GM21786 (cell line): Measurements from ENCODE around the gene USP7.
A peak's percentile ranks its signal among the peaks of the same experiment; 100 is the strongest.

Experiments
- ATAC-seq: cut with Tn5 transposase; IDR thresholded peaks from one replicate; pipeline ENCODE4 v1.9.1; 2021; ENCODE audit not compliant: unreplicated experiment

USP7 gene

GRCh38 chr16:8904018-8904430 is 59.7 kb downstream of the USP7 start:
- no peak for ATAC-seq

- ATAC-seq: no peak
These were observed 60.7 kb downstream of the USP7 start for GRCh38 chr16:8903004-8903403.

GRCh38 chr16:8901320-8901861 is 62.3 kb downstream of the USP7 start:
- ATAC-seq: no peak

- no peak for ATAC-seq
These were observed 63.4 kb downstream of the USP7 start for GRCh38 chr16:8900343-8900742.

DNA sequence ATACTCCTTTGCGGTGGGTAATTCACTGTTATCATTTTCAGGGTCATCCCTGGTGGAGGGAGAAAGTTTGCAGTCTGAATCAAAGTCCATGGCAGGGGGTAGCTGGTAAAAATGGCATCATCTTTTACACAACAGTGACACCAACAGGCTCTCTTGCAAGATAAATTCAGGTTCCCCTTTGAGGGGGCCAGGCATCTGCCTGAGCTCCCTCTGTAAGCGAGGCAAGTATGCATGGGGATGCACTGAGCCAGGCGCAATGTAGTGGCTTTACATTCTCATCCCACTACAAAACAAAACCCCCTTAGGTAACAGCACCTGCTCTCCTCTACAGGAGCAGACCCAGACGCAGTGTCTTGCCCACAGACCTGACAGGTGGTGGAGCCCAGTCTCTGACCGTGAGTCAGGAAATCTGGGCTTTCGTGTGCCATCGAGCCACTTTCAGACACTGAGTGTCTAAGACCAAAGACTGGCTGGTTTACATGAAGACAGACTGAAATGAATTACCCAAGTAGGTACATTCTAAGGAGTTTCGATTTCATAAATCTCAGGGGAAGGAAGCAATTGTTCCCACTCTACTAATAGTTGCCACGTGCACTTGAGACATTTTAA is 63.9 kb downstream of the USP7 start:
- ATAC-seq: no peak

- no peak for ATAC-seq
These were observed 64.9 kb downstream of the USP7 start for GRCh38 chr16:8898660-8899318.

GRCh38 chr16:8894736-8895334 is 68.9 kb downstream of the USP7 start:
- ATAC-seq: no peak

DNA sequence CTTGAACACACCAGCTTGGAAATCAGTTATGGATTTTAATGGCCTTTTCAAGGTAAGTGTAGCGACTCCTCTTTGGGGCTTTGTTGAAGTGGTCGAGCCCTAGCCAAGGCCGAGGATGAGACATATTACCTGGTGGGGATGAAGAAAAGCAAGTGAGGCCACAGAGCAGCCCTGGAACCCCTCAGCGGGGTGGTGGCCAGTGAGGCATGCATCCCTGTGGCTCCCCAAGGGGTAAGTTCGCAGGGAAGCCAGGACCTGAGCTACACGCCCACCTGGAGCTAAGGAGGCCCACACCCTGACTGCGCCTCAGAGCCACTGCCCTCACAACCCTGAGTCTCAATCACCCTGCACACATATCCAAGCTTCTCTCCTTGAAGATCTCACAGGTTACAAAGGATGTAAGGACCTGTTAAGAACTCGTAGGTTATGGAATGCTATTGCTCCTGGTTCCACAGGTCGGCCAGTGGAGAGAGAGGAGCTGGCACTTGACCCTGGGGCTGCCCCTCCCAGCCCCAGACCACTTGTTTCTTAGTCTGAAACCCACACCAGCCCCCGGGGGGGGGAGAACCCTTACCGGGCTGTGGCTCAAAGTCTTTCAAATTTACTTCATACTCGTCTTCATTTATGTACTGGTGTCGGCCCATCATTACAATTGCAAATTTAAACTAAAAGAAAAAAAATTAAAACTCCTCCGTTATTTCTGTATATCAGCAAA is 69.6 kb downstream of the USP7 start:
- ATAC-seq: no peak

DNA sequence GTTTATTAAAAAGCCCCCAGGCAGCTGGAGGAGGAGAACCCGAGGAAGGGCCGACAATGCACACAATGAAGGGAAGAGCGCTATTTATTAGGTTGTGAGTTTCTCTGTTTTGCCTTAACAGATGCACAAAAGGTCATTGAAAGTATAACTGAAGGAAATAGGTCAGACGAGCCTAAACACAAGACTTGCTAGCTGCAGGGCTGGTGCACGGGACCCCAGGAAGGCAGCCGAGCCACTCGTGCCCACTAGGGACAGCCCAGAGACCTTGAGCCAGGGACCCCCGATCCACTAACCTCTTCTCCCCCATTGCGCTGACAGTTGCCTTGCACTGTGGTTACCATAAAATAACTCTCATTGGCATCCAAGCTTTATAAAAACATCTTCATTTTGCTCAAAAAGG is 70.3 kb downstream of the USP7 start:
- ATAC-seq: no peak

DNA sequence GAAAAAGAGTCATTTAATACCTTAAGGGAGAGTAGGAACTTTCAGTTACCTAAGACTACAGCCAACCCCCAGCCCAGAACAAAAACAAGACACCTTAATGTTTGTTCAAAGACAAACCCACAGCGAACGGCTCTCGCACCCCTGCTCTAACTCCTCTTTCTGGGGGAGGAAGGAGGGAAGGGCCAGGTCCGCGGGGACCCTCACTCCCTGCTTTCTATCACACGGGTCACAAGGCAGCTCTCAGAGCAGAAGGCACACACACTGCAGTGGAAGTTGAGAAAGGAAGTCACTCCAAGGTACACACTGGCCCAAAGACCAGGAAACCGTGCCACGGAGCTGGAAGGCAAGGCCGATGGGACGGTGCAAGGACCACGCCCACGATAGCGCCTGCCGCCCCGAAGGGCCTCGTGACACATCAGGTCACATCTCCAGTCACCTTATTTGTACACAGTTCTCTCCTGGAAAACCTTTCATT is 71.6 kb downstream of the USP7 start:
- ATAC-seq: peak; percentile 20

- no peak for ATAC-seq
These were observed 73.2 kb downstream of the USP7 start for GRCh38 chr16:8890549-8890921.

- no peak for ATAC-seq
These were observed 73.7 kb downstream of the USP7 start for GRCh38 chr16:8889893-8890548.

- no peak for ATAC-seq
These were observed 74.5 kb downstream of the USP7 start for GRCh38 chr16:8888951-8889892.

DNA sequence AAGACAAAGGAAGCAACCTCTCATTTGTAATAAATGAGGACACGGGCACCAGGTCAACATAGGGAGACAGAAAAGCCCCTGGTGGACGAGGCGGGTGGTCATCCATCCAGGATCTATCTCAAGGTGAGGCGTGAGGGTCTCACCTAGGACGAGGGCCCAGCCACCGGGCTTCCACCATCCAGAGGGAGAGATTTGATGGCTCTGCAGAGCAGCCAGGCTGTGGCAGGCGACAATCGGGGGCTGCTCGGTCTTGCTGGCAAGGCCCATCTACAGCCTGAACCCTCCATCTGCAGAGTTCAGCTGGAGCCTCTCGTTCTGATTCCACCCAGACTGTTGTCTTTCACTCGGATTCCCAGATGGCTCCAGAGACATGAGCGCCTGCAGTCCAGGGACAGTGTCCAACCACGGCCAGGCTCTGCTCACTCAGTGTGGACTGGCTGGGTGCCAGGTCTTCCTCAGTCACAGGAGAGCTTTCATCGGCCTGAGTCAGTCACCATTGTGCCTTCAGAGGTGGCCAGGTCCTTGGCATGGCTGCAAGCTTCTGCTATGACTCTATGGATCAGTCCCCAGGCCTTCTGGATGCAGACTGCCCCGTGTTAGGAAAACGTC is 75.7 kb downstream of the USP7 start:
- no peak for ATAC-seq

DNA sequence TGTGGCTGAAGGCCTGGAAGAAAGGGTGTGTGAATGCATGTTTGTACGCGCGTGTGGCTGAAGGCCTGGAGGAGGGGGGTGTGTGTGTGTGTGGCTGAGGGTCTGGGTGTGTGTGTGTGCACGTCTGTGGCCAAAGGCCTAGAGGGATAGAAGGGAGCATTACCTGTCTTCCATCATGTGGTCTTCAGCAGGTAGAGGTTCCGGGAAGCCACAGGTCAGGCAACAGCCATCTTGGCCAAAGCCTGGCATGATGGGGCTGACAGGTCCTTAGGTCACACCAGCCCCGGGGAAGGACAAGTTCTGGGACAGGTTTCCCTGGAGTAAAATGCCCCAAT is 76.3 kb downstream of the USP7 start:
- no peak for ATAC-seq

DNA sequence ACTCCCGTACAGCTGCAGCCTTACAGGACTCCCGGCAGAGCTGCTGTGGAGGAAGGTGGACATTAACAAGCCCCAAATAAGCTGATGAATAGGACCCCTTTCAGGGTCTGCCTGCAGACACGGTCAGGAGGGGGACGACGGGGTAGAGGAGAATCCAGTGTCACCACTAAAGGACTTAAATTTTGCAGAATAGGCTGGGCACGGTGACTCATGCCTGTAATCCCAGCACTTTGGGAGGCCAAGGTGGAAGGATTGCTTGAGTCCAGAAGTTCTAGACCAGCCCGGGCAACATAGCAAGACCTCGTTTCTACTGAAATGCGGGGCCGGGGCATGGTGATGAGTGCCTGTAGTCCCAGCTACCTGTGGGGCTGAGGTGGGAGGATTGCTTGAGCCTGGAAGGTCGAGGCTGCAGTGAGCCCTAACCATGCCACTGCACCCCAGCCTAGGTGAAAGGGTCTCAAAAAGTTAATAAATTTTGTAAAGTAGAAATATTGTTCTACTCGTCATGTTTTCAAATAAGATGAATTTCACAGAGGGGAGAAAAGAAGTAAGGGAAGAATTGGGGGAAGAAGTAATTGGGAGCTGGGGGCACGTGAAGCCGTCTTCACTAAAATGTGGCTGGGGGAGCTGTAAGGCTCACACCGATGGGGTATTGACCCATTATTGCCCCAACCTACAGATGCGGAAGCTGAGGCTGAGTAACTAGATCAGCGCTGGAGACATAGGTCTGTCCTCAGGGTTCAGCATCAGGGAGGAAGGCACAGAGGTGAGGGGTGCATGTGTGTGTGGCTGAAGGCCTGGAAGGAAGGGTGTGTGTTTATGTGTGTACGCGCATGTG is 76.9 kb downstream of the USP7 start:
- ATAC-seq: no peak

GRCh38 chr16:8885674-8886592 is 77.8 kb downstream of the USP7 start:
- no peak for ATAC-seq
